GM18498 (cell line): ENCODE data around the gene SEC16A.

Source experiments
- ATAC-seq: cut with Tn5 transposase; IDR thresholded peaks from one replicate; pipeline ENCODE4 v1.9.1; 2021; ENCODE audit warnings: mild to moderate bottlenecking, moderate library complexity; ENCODE audit not compliant: unreplicated experiment

The SEC16A gene

GRCh38 chr9:136518623-136519022 is 35.8 kb upstream of the SEC16A start:
- no peak for ATAC-seq

DNA sequence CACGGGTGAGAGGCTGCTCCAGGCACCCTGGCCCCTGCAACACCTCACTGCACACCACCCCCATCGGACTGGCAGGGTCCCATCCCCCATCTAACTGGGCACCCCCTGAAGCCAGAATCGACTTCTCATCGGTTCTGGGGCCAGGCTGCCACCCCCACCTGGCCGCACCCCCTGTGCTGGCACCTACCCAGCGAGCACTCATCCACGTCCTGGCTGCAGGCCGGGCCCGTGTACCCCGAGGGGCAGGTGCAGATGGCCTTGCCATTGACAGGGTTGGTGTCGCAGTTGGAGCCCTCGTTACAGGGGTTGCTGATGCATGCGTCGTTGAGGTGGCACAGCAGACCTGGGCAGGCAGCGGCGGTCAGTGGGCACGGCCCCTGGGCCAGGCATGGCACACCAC is 35.1 kb upstream of the SEC16A start:
- ATAC-seq: no peak

DNA sequence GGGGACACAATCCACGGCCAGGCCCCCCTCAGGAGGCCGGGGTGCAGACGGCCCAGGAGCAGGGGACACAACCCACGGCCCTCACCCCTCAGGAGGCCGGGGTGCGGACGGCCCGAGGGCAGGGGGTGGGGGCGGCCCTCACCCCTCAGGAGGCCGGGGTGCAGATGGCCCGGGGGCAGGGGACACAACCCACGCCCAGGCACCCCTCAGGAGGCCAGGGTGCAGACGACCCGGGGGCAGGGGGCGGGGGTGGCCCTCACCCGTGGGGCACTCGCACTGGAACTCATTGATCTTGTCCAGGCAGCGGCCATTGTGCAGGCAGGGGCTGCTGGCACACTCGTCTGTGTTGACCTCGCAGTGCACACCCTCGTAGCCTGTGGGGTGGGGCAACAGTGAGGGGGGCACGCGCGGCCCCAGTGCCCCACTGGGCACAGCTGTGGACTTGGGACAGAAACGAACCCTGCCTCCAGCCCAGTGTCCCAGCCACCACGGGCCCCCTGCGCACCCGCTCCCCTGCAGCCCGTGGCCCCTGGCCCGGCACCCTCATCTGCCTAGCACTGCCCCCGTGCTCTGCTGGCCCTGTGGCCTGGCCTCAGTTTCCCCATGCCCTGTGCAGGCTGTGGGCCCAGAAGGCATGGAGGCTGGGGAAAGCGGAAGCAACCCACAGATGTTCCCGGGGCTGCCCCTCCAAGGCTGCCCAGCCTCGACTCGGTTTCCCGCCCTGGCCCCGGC is 34.3 kb upstream of the SEC16A start:
- no peak for ATAC-seq

DNA sequence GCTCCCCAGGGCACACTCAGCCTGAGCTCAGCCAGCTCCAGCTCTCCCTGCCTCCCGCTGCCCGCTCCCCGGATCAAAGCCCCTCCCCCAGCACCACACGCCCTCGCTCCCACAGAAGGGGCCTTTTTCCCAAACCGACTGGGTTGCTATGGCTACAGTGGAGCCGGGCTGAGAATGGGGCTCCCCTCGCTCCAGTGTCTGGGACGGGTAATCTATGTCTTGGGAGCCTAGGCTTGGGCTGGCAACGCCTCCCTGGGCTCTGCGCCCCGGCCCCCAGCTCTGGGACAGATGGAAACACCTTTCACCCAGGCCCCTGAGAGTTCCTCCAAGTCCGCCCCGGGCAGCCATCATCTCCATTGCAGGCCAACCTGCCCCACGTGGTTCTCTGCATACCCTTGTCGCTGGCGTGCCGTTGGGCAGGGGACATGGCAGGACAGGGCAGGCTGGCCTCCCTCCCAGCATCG is 33.4 kb upstream of the SEC16A start:
- no peak for ATAC-seq

DNA sequence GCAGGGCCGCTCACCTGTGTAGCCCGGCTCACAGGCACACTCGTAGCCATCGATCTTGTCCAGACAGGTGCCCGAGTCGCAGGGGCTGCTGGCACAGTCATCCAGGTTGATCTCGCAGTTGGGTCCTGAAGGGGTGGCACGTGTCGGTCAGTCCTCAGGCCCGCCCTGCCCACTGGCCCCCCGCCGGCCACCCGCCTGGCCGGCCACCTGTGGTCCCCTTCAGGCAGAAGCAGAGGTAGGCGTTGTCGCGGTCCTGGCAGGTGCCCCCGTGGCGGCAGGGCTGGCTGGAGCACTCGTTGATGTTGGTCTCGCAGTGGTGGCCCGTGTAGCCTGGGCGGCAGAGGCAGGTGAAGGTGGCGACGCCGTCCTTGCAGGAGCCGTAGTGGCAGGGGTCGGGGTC is 32.4 kb upstream of the SEC16A start:
- no peak for ATAC-seq

GRCh38 chr9:136514022-136514714 is 31.3 kb upstream of the SEC16A start:
- ATAC-seq: no peak

DNA sequence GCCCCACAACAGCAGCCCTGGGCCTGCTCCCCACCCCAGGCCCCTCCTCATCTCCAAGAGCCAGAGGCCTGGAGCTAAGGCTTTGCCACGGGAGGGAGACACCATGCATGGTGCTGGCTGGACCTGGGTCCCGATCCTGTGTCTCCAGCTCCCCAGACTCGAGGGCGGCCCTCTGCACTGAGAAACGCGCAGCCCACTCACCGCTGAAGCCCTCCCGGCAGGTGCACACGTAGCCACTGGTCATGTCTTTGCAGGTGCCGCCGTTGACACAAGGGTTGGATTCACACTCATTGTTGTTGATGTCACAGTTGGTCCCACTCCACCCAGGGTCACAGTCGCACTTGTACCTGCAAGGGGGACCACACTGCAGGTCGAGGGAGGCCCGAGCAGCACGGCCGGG is 30.4 kb upstream of the SEC16A start:
- no peak for ATAC-seq

GRCh38 chr9:136512651-136513071 is 29.8 kb upstream of the SEC16A start:
- no peak for ATAC-seq

DNA sequence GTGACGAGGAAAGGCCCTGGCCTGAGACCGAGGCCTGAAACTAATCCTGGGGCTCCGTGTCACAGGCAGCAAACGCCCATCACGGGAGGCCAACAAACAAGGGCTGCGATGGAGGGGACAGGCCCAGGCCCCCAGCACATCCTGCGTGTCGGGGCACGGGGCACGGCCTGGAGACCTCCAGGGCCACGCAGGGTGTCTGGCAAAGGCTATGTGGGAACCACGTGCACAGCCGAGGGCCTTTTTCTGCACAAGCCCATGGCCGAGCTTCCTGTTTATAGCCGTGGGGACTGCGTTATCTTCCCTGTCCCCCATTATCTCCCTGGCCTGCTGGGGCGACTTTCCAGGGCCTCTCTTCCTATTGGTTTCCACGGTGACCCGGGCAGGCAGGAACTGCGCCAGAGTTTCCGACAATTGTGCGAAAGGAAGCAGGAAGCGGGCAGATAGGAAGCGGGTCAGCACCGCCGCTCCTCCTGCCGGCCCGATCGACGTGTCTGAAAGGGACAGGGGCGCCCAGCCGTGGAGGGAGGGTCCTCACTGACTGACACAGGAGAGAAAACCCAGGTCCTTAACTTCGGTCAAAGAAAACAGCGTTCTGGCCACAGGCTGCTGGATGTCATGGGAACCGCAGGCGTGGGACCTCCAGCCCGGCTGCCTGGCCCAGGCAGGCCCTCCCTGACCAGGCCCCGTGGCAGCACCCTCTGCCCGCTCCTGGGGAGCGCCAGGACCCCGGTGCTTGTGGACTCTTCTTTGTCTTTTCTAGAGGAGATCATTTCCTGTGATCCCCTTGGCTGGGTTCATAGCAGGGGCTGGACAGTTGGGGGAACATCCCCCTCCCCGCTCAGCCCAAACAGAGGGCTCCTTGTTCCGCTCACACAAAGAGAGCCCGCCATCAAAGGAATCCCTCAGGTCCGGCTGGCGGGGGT is 29.1 kb upstream of the SEC16A start:
- no peak for ATAC-seq

GRCh38 chr9:136511144-136511669 is 28.4 kb upstream of the SEC16A start:
- no peak for ATAC-seq

- ATAC-seq: no peak
Observed at GRCh38 chr9:136510561-136510960, 27.7 kb upstream of the SEC16A start.

DNA sequence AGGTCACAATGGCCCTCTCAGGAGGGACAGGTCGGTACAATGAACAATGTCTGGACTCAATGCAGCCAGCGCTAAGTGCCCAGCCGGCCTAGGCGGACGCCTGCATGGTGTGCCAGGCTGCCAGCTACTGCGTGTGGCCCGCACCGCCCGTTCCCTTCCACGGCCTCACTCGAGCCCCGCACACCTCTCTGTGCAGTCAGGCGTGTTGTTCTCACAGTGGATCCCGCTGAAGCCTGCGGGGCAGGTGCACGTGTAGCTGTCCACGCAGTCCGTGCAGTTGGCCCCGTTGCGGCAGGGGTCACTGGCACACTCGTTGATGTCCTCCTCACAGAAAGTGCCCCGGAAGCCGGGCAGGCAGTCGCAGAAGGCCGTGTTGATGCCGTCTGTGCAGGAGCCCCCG is 26.7 kb upstream of the SEC16A start:
- ATAC-seq: no peak

DNA sequence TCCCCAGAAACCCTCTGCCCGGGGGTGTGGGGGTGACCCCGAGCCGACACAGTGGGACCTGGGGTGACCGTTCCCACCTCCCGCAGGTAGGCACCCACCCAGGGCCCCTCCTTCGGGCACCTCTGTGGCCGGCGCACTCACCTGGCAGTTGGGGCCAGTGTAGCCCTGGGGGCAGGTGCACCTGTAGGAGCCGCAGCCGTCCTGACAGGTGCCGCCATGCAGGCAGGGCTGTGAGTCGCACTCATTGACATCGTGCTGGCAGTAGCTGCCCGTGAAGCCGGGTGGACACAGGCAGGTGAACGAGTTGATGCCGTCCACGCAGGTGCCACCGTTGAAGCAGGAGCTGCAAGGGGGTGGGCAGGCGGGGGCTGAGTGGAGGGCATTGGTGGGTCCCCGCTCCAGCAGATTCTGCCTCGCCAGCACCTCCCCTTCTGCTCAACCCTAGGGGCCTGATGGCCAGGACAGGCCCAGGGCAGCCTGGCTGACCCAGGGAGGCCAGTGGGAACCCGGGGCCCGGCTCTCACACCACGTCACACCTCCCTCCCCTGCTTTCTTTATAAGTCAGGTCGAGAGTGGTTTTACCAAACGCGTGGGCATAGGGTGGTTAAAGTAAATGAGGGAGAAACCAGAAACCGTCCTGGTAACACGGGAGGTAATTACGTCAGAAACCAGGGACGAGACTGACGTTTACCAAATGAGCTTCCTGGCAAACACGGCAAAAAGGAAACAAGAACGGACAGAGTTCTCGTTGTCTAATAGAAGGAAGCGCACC is 26.1 kb upstream of the SEC16A start:
- no peak for ATAC-seq

GRCh38 chr9:136507992-136508375 is 25.1 kb upstream of the SEC16A start:
- no peak for ATAC-seq

DNA sequence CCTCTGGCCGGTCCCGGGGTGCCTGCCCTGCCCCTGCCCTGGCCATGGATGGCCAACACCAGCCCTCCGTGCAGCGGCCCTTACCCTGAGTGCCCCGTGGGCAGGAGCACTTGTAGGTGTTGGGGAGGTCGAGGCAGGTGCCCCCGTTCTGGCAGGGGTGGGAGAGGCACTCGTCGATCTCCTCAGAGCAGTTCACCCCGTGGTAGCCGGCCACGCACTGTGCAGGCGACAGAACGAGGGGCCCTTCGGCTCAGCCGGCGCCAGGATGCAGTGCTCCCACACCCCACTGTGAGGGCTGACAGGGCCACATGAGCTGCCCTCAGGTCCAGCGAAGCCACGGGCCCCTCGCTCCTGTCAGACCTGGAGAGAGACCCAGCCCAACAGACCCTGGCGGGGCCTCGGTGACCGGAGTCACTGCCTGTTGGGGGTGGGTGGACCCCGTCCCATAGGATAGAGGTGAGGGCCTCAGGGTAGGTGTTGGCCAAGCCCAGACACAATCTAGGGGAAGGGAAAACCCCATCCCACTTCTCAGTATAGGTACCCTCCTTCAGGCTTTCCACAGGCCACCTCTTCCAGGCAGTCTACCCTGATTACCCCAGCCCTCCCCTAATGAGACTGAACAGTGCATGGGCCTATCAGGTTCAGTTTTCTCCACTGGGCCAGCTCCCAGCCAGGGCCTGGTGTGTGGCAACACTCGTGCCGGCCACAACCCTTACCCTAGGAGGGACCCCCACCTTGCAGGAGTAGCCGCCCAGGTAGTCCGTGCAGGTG is 24.6 kb upstream of the SEC16A start:
- ATAC-seq: no peak

- ATAC-seq: no peak
Observed at GRCh38 chr9:136506425-136506824, 23.6 kb upstream of the SEC16A start.

DNA sequence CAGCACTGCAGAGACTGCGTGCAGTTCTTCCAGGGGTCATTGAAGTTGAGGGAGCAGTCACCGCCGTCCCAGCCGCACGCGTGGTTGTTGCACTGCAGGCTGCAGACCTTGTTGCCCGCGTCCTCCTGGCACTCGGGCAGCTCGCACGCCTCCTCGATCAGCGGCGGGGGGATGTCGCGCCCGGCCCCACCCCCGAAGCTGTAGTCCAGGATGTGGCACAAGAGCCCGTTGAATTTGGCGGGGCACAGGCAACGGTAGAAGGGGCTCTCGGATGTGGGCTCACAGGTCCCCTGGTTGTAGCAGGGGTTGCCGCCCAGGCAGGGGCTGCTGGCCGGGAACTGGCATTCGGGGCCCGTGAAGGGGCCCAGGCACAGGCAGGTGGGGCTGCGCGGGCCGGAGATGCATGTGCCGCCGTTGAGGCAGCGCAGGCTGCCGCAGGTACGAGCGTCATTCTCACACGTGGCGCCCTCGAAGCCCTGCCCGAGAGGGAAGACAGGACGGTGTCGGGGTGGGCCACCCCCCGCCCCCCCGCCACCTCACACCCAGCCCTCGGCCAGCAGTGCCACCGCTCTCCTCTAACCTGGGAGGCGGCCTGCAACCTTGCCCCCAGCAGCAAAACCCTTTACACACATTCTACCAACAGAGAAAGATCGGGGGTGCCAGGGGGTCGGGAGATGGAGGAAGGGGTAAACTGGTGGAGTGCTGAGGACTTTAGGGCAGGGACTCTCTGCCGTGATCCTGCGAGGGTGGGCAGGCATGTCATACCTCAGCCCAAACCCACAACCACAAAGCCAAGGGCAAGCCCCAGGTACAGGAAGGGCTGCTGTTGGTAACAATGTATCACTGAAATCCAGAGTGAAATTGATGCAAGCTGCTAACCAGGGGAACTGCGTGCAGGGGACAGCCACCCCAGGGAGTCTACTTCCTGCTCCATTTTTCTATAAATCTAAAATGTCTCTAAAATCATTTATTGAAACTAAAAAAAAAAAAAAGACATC is 22.9 kb upstream of the SEC16A start:
- no peak for ATAC-seq

DNA sequence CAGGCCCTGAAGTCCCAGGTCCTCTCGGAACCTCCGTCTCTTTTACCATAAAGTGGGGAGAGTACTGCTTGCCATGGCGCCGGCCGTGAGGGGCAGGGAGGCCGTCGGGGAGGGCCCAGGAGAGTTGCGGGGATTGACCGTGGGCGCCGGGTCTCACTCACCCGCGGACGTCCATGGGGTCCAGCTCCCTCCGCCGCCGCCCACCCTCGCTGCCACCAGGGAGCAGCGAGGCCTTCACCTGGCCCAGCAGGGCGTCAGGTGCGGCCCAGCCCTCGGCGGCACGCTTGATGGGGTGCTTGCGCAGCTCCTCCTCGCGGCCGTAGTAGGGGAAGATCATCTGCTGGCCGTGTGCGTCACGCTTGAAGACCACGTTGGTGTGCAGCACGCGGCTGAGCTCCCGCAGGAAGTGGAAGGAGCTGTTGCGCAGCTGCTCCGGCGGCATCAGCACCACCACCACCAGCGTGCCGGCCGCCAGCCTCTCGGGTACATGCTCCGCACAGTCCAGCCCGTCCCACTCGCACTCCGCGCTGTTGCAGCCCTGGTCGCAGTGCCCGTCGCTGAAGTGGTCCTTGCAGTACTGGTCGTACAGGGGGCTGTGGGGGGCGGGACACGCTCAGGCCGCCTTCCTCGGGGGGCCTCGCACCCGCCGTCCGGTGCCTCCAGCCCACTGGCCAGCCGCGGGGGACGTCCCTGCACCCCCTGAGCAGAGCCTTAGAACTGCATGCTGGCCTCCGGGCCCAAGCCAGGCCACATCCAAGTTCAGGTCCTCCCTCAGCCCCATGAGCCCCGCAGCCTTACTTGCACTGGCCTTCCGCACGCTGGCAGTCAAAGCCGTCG is 21.9 kb upstream of the SEC16A start:
- no peak for ATAC-seq
